Stimulated activated CD4-positive, alpha-beta T cell treated with anti-CD3 and anti-CD28 coated beads, TNF-alpha, amount 100 ng/mL, for 1 hour (primary cell): ENCODE results near the gene DOCK2.

Experiments
- DNase-seq, 3 donors: peaks; one replicate each; pipeline ENCODE4 v3.0.0-alpha.2; 2020; ENCODE audit warnings: low read depth in 3 of 3, low spot score in 1 of 3

DOCK2 gene

DNA sequence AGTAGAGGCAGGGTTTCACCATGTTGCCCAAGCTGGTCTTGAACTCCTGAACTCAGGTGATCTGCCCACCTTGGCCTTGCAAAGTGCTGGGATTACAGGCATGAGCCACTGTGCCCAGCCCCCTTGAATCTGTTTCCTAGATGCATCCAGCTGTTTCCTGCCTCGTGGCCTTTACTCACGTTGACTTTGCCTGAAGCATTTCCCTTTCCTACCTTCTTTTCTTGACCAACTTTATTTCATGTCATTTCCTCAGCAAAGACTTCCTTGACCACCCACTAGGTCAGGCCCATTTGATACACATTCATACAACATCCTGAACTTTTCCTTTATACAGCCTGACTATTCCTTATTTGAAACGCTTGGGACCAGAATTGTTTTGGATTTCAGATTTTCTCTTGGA is 51.0 kb downstream of the DOCK2 start:
- no peak for DNase-seq

DNA sequence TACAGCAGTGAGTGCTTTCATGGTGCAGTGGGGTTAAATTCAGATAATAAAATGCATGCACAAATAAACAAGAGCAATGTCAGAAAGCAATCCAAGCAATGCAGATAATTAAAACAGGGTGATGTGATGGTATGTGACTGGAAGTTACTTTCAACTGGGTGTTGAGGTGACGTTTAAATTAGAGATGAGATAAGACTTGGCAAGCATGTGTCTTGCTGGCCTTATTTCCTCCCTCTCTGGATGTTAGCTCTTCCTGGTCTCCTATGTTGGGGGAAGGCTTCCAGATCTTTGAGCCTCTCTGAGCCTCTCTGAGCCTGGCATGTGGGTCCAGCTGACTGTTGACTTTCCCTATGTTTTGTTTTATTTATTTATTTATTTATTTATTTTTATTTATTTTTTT is 54.4 kb downstream of the DOCK2 start:
- DNase-seq: no peak

DNA sequence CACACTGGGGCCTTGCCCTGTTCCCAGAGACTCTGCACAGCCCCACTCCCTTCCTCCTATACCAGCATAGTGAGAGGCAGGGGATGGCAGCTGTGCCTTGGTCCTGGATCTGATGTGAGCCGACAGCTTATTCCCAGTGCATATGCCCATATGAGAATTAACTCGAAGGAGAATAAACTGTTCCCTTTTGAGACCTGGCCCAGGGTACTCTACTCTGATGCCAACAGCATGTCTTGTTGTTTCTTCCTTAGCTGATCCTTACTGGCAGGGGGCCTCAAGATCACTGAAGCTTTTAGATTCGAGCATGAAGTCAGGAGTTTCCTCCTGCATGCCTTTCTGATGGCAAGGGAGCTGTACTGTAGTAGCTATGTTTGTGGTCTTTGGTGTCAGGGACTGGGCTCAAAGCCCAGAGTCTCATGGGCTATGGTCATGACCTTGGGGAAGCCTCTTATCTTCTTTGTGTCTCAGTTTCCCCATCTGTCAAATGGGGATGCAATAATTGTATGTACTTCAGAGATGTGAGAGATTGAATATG is 57.1 kb downstream of the DOCK2 start:
- DNase-seq: no peak

- no peak for DNase-seq
Observed at GRCh38 chr5:169695025-169695625, 58.0 kb downstream of the DOCK2 start.

DNA sequence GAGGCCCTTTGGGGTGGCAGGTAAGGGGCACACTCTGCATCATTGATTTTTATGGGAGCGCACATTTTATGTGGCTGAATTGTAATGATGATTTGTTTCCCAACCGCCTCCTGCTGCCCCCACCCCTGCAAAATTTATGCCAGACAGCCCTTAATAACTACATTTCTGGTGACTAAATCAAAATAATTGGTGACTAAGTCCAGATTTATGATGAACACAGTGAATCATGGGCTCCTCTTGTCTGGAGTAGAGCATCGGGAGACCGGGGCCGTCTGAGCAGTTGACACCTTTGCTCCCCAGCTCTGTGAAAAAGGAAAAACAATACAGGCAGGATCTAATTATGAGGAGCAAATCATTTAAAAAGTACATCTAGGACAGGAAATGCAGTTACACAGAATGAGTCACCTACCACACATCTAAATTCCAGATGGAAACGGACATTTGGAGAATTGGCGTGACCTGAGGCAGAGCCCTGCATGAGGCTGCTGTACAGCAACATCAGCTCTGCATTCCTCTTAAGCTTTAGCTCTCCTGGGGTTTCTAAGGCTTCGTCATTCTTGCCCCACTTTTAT is 58.9 kb downstream of the DOCK2 start:
- DNase-seq: no peak

GRCh38 chr5:169696621-169697510 is 59.8 kb downstream of the DOCK2 start:
- DNase-seq: no peak

GRCh38 chr5:169697511-169697890 is 60.4 kb downstream of the DOCK2 start:
- no peak for DNase-seq

GRCh38 chr5:169697976-169698375 is 60.9 kb downstream of the DOCK2 start:
- no peak for DNase-seq

DNA sequence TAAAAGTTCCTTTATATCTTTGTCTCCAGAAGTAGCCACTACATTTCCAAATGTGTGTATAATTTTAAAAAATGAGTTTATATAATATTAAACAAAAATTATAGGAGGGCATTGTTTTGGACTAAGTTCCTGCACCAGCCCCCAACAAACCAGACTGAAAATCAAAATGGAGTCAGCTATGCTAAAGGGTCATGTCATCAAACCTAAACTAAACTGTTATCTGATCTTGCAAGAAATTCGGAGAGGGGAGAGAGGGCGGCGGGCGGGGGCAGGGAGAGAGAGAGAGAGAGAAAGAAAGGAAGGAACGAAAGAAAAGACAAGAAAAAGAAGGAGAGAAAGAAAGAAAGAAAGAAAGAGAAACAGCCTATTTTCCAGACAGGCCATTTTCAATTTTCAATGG is 63.5 kb downstream of the DOCK2 start:
- no peak for DNase-seq

GRCh38 chr5:169701910-169702451 is 64.9 kb downstream of the DOCK2 start:
- no peak for DNase-seq

DNA sequence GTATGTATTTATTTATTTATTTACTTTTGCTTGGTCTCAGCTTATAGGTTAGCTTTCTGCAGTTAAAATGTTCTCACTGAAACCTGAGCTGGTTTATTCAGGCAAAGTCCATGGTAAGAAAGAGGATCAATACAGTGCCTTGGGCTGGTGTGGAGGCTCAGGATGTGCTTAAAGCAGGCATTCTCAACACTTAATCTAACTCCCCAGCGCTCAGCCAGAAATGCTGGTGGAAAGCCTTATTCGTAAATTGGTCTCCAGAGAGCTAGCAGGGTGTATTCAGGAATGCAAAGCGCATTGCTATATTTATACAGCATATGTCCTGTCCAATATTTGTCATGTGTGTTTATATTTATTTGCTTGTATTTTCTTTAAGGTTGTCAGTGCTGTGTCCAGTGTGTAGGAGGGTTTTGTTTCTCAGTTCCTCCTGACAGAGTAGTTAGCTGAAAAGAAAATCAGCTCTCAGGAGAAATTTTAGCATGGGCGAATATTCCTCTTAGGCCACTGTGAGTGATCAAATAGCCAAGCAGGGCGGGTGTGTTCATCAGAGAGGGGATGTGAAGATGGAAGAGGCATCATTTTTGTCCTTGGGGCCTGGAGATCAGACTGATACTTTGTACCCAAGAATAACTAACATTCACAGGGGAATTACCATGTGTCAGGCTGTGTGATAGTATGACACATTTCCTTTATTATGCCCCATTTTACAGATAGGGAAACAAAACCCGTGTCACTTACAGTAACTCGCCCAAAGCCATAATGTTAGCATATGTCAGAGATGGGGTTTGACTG is 65.8 kb downstream of the DOCK2 start:
- no peak for DNase-seq

DNA sequence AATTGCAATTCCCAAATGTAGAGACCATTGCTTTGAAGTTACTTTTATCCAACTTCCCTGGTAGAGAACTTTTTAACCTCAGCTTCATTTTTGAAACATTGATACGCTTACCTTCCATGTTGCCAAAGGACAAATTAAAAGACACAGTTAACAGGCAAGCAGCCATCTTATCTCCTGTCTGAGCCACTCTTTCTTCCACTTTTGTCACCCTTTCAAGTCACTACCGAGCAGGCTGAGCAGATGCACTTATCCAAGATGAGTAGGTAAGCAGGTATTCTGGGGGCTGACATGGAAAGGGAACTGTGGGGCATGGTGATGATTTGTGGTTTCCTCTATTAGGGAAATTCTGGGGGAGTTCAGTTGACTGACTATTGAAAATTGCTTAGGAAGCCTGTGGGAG is 66.7 kb downstream of the DOCK2 start:
- DNase-seq: no peak

DNA sequence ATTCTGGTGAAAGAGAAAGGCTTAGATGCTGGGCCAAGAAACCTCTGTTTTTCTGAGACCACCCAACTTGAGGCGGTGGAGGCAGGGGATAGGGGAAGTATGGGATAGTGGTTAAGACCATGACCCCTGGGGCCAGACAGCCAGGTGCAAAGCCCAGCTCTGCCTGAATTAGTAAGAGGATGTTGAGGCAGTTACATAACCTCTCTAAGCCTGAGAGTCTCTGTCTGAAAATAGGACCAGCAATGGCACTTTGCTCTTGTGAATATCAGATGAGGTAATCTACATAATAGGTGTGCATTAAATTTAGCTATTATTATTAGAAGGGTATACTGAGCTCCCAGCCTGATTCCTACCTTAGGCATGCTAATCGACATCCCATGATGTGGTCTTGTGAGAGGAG is 68.2 kb downstream of the DOCK2 start:
- DNase-seq: no peak

DNA sequence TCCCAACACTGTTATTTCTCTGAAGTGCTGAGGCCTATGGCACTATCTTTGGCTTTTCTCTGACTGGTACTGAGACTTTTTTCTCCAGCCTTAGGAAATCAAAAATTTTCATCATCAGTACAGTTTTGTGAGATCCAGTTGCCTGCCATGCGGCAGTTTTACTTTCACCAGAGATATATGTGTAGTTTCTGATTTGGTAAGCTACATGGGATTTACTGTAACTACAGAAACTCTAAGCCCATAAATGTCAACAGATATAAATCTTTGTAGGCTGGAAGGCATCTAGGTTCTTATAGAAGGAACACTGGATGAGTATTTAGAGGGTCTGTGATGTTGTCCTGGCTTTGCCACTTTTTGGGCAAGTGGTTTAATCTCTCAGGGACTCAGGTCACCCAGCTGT is 69.0 kb downstream of the DOCK2 start:
- no peak for DNase-seq

DNA sequence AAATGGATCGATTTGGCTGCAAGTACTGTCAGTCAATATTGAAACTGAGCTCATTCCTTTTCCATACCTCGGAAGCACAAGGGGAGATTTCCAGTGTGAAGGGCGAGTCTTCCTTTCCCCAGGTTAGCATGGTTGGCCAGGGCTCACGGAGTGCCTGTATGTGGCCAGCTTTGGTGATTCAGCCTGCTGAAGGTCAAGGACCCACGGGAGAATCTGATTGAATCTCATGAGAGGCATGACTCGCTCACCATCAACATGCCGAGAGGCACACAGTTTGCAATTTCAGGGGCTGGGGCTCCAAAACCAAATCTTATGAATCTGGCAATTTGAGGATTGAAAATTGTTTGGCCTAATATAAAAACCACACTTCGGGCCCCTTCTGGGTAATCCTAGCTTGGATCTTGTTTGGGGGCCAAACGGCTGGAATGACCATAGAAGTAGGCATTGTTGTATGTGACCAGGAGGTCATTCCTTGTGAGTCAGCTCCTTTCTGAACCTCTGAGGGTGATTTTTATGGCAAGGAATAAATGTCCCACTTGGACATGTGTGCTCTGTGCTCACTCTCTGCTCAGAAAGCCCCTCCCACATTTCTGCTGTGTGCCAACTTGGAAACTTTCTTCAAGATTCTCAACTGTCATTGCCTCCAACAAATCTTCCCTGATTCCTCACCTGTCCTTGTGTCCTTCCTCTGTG is 69.8 kb downstream of the DOCK2 start:
- no peak for DNase-seq

DNA sequence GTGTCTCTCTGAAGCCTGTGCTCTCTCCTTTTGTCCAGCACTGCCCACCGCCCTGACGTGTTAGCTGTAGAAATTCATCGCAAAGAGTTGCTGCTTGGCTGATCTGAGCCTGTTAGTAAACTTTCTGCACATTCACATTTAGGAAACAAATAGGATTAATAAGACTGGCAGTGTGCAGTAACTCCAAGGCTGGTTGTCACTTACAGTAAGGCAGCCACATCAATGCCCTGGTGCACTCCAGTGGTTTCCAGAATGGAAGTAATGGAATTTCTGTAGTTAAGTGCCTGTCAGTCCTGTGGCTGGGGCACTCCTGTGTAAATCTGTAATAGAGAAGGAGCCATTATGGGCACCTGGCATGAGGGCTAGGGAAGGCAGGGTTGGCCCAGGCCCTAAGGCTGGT is 70.6 kb downstream of the DOCK2 start:
- DNase-seq: no peak

GRCh38 chr5:169710675-169711074 is 73.6 kb downstream of the DOCK2 start:
- no peak for DNase-seq

- DNase-seq: no peak
Observed at GRCh38 chr5:169711551-169712225, 74.6 kb downstream of the DOCK2 start.

- DNase-seq: no peak
Observed at GRCh38 chr5:169712428-169712827, 75.4 kb downstream of the DOCK2 start.

GRCh38 chr5:169716287-169716686 is 79.2 kb downstream of the DOCK2 start:
- no peak for DNase-seq
